HCT116 (cell line): Measurements from ENCODE around the gene TRNP1.

ENCODE experiments used
- CTCF ChIP-seq, 3 experiments: fragments of 200-600 bp in 1 of 3; sonication (generic) in 1 of 3; IDR thresholded peaks in 2 of 3; conservative IDR thresholded peaks in 1 of 3; 2 replicates each; pipeline ENCODE4 v1.5.1; 2012 to 2017; ENCODE audit warnings: low read depth in 2 of 3, low read length in 2 of 3, antibody characterized with exemption in 1 of 3, borderline replicate concordance in 1 of 3, control low read depth in 1 of 3, mild to moderate bottlenecking in 1 of 3, mixed read lengths in 1 of 3, mixed run types in 1 of 3, moderate library complexity in 1 of 3; ENCODE audit not compliant: insufficient read depth in 1 of 3
- POLR2AphosphoS5 ChIP-seq: IDR thresholded peaks from 2 replicates; pipeline ENCODE4 v1.6.1; 2011; ENCODE audit warnings: mild to moderate bottlenecking, low read depth, low read length, moderate library complexity
- YY1 ChIP-seq: IDR thresholded peaks from 2 replicates; pipeline ENCODE4 v1.6.1; 2011; ENCODE audit warnings: low read length, low read depth, moderate library complexity, mild to moderate bottlenecking; ENCODE audit not compliant: insufficient replicate concordance; ENCODE audit errors: extremely low read depth

GRCh38 chr1:27044613-27045151, 51.2 kb downstream of the TRNP1 start:
- TF ChIP-seq CTCF (IDR thresholded peaks at IDR 0.05 in 2 of 3, conservative IDR thresholded peaks at IDR 0.05 in 1 of 3; ENCODE audit: borderline replicate concordance in 1 of 3, insufficient read depth in 1 of 3, low read depth in 2 of 3, low read length in 2 of 3) (peak; percentile 95 to 98 (median 97)), YY1 (no peak), POLR2AphosphoS5 (no peak)
